DND-41 (cell line): ENCODE measurements around the gene PCDHGA1.

Experiments used
- ATAC-seq: fragments of 200-7000 bp; cut with Tn5 transposase; 3 replicates; pipeline ENCODE4 v1.9.1; 2021; ENCODE audit warnings: low read depth; ENCODE audit not compliant: insufficient read depth
- DNase-seq: peaks from one replicate; pipeline ENCODE4 v3.0.0-alpha.2; 2020
- H2AFZ ChIP-seq: 2 replicates; pipeline ENCODE4 v1.6.0; 2012; ENCODE audit warnings: low read depth, low read length
- H3K27ac ChIP-seq: 2 replicates; pipeline ENCODE4 v1.5.1; 2012; ENCODE audit warnings: low read length, inconsistent platforms
- H3K27me3 ChIP-seq: fragments of 200-600 bp; sonication (generic); 2 replicates; pipeline ENCODE4 v1.6.0; 2012; ENCODE audit warnings: low read length, mild to moderate bottlenecking, inconsistent platforms; ENCODE audit not compliant: insufficient read depth, poor library complexity
- H3K36me3 ChIP-seq: 2 replicates; pipeline ENCODE4 v1.5.1; 2012; ENCODE audit warnings: low read length, inconsistent platforms; ENCODE audit not compliant: insufficient read depth
- H3K4me1 ChIP-seq: 2 replicates; pipeline ENCODE4 v1.5.1; 2012; ENCODE audit warnings: mild to moderate bottlenecking, low read length; ENCODE audit not compliant: insufficient read depth
- H3K4me2 ChIP-seq: 2 replicates; pipeline ENCODE4 v1.6.0; 2012; ENCODE audit warnings: mild to moderate bottlenecking, moderate library complexity, low read length, inconsistent platforms; ENCODE audit not compliant: insufficient read depth
- H3K4me3 ChIP-seq, 2 experiments: fragments of 200-600 bp in 1 of 2; shearing (Covaris generic) in 1 of 2; 2 replicates each; pipeline ENCODE4 v1.5.1; 2012 to 2016; ENCODE audit warnings: inconsistent platforms in 2 of 2, low read length in 2 of 2, mild to moderate bottlenecking in 2 of 2, low read depth in 1 of 2, moderate library complexity in 1 of 2
- H3K79me2 ChIP-seq: 2 replicates; pipeline ENCODE4 v1.6.0; 2012; ENCODE audit warnings: low read length, inconsistent platforms; ENCODE audit not compliant: insufficient read depth
- H3K9ac ChIP-seq: 2 replicates; pipeline ENCODE4 v1.6.0; 2012; ENCODE audit warnings: low read depth, mild to moderate bottlenecking, inconsistent platforms, low read length, moderate library complexity
- H3K9me3 ChIP-seq: 2 replicates; pipeline ENCODE4 v1.5.1; 2012; ENCODE audit warnings: low read length, moderate library complexity, mild to moderate bottlenecking, inconsistent platforms; ENCODE audit not compliant: insufficient read depth, severe bottlenecking
- H4K20me1 ChIP-seq: 2 replicates; pipeline ENCODE4 v1.6.0; 2012; ENCODE audit warnings: low read length; ENCODE audit not compliant: insufficient read depth
- EZH2 ChIP-seq: IDR thresholded peaks from 3 replicates; pipeline ENCODE4 v1.6.1; 2012; ENCODE audit warnings: borderline replicate concordance, low read depth, mild to moderate bottlenecking, moderate library complexity, low read length, inconsistent platforms; ENCODE audit not compliant: severe bottlenecking
- TF ChIP-seq, protein P1 (sequence below): IDR thresholded peaks from 2 replicates; pipeline ENCODE4 v1.5.1; 2012; ENCODE audit warnings: borderline replicate concordance, low read length, moderate library complexity, mild to moderate bottlenecking; ENCODE audit not compliant: poor library complexity, severe bottlenecking; ENCODE audit errors: extremely low read depth

The PCDHGA1 gene

DNA sequence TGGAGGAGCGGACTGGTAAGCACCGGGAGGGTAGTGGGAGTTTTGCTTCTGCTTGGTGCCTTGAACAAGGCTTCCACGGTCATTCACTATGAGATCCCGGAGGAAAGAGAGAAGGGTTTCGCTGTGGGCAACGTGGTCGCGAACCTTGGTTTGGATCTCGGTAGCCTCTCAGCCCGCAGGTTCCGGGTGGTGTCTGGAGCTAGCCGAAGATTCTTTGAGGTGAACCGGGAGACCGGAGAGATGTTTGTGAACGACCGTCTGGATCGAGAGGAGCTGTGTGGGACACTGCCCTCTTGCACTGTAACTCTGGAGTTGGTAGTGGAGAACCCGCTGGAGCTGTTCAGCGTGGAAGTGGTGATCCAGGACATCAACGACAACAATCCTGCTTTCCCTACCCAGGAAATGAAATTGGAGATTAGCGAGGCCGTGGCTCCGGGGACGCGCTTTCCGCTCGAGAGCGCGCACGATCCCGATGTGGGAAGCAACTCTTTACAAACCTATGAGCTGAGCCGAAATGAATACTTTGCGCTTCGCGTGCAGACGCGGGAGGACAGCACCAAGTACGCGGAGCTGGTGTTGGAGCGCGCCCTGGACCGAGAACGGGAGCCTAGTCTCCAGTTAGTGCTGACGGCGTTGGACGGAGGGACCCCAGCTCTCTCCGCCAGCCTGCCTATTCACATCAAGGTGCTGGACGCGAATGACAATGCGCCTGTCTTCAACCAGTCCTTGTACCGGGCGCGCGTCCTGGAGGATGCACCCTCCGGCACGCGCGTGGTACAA, 146.0 kb downstream of the PCDHGA1 start:
- peak; percentile 39 for ATAC-seq
- peak overlapping the region; percentile 47 for H3K9ac ChIP-seq
- DNase-seq: peak; percentile 11

DNA sequence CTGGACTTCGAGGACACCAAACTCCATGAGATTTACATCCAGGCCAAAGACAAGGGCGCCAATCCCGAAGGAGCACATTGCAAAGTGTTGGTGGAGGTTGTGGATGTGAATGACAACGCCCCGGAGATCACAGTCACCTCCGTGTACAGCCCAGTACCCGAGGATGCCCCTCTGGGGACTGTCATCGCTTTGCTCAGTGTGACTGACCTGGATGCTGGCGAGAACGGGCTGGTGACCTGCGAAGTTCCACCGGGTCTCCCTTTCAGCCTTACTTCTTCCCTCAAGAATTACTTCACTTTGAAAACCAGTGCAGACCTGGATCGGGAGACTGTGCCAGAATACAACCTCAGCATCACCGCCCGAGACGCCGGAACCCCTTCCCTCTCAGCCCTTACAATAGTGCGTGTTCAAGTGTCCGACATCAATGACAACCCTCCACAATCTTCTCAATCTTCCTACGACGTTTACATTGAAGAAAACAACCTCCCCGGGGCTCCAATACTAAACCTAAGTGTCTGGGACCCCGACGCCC, 146.8 kb downstream of the PCDHGA1 start:
- no peak overlapping the region for H3K9ac ChIP-seq
- no peaks in the 10 kb centered on the region for H3K36me3 ChIP-seq
- H3K79me2 ChIP-seq: no peaks in the 10 kb centered on the region
- H3K27me3 ChIP-seq: peaks cover 15% of the 10 kb centered on the region
- ATAC-seq (no peak), DNase-seq (no peak)
- H3K4me3 ChIP-seq: peak overlapping the region in 1 of 2 experiments; percentile 61; a peak in 2 of 4 replicates
- no peak overlapping the region for H3K27ac ChIP-seq
- TF ChIP-seq, protein P1, sequence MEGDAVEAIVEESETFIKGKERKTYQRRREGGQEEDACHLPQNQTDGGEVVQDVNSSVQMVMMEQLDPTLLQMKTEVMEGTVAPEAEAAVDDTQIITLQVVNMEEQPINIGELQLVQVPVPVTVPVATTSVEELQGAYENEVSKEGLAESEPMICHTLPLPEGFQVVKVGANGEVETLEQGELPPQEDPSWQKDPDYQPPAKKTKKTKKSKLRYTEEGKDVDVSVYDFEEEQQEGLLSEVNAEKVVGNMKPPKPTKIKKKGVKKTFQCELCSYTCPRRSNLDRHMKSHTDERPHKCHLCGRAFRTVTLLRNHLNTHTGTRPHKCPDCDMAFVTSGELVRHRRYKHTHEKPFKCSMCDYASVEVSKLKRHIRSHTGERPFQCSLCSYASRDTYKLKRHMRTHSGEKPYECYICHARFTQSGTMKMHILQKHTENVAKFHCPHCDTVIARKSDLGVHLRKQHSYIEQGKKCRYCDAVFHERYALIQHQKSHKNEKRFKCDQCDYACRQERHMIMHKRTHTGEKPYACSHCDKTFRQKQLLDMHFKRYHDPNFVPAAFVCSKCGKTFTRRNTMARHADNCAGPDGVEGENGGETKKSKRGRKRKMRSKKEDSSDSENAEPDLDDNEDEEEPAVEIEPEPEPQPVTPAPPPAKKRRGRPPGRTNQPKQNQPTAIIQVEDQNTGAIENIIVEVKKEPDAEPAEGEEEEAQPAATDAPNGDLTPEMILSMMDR: no peak
- no peak for TF ChIP-seq EZH2
- H4K20me1 ChIP-seq: no peaks in the 10 kb centered on the region
- H3K4me1 ChIP-seq: peaks cover 17% of the 10 kb centered on the region; the same call in 1 of the 2 replicates
- no peak overlapping the region for H2AFZ ChIP-seq
- H3K4me2 ChIP-seq: peak overlapping the region; percentile 69; the same call in 1 of the 2 replicates
- no peaks in the 10 kb centered on the region for H3K9me3 ChIP-seq

More for the DNA sequence above, 146.0 kb downstream of the PCDHGA1 start:
- Histone ChIP-seq H3K36me3 (no peaks in the 10 kb centered on the region), H2AFZ (peak overlapping the region; percentile 62), H3K4me3 (peak overlapping the region; percentile 12 to 61; a peak in 3 of 4 replicates), H3K4me1 (peaks cover 17% of the 10 kb centered on the region; the same call in 1 of the 2 replicates), H4K20me1 (no peaks in the 10 kb centered on the region), H3K27me3 (peaks cover 15% of the 10 kb centered on the region), H3K79me2 (no peaks in the 10 kb centered on the region), H3K9me3 (no peaks in the 10 kb centered on the region), H3K27ac (no peak overlapping the region), H3K4me2 (peak overlapping the region; percentile 69)
- no peak for TF ChIP-seq EZH2
- TF ChIP-seq, protein P1: no peak

DNA sequence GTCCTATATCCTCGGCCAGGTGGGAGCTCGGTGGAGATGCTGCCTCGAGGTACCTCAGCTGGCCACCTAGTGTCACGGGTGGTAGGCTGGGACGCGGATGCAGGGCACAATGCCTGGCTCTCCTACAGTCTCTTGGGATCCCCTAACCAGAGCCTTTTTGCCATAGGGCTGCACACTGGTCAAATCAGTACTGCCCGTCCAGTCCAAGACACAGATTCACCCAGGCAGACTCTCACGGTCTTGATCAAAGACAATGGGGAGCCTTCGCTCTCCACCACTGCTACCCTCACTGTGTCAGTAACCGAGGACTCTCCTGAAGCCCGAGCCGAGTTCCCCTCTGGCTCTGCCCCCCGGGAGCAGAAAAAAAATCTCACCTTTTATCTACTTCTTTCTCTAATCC, 147.5 kb downstream of the PCDHGA1 start:
- no peak for TF ChIP-seq EZH2
- Histone ChIP-seq H3K9me3 (no peaks in the 10 kb centered on the region), H4K20me1 (no peaks in the 10 kb centered on the region), H3K4me2 (no peak overlapping the region), H3K79me2 (no peaks in the 10 kb centered on the region), H3K36me3 (no peaks in the 10 kb centered on the region), H3K27me3 (peaks cover 15% of the 10 kb centered on the region), H2AFZ (no peak overlapping the region), H3K9ac (no peak overlapping the region), H3K4me1 (peaks cover 17% of the 10 kb centered on the region; the same call in 1 of the 2 replicates), H3K27ac (no peak overlapping the region), H3K4me3 (no peak overlapping the region)
- no peak for DNase-seq
- ATAC-seq: no peak

DNA sequence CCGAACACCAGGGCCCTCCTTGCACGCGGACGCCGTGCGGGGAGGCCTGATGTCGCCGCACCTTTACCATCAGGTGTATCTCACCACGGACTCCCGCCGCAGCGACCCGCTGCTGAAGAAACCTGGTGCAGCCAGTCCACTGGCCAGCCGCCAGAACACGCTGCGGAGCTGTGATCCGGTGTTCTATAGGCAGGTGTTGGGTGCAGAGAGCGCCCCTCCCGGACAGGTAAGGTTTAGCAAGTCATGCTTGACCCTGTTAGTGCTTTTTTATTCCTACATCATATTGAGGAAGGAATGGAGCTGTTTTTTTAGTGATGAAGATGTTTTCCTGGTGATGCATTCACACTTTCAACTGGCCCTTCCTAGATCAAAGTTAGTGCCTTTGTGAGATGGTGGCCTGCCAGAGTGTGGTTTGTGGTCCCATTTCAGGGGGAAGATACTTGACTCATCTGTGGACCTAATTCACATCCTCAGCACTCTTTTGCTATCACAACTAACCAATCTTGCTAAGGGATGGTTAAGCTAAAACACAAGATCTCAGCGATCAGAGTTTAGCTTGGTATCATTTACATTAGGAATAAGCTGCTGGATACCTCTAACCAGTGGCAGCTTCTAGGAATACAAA, 148.1 kb downstream of the PCDHGA1 start:
- Histone ChIP-seq H3K4me1 (peaks cover 17% of the 10 kb centered on the region; the same call in 1 of the 2 replicates), H3K9ac (no peak overlapping the region), H3K27ac (no peak overlapping the region), H3K79me2 (no peaks in the 10 kb centered on the region), H2AFZ (no peak overlapping the region), H3K36me3 (no peaks in the 10 kb centered on the region), H3K4me3 (no peak overlapping the region), H3K9me3 (no peaks in the 10 kb centered on the region), H3K27me3 (peaks cover 15% of the 10 kb centered on the region), H3K4me2 (no peak overlapping the region), H4K20me1 (no peaks in the 10 kb centered on the region)
- no peak for TF ChIP-seq EZH2
- TF ChIP-seq, protein P1: no peak
- ATAC-seq (no peak), DNase-seq (no peak)
